Loucy (cell line): Measurements from ENCODE around the gene KCNQ4.

ENCODE experiments used
- H2AFZ ChIP-seq: fragments of 200-600 bp; sonication (generic); 2 replicates; pipeline ENCODE4 v1.6.0; 2016; ENCODE audit warnings: antibody characterized with exemption, mild to moderate bottlenecking, low read length, moderate library complexity
- H3F3A ChIP-seq: fragments of 200-600 bp; 2 replicates; pipeline ENCODE4 v1.6.0; 2016; ENCODE audit warnings: antibody characterized with exemption, low read depth, mild to moderate bottlenecking
- H3K27me3 ChIP-seq: fragments of 200-600 bp; sonication (generic); 2 replicates; pipeline ENCODE4 v1.6.1; 2014; ENCODE audit warnings: low read length, mild to moderate bottlenecking; ENCODE audit not compliant: insufficient read depth, poor library complexity, severe bottlenecking
- H3K36me3 ChIP-seq: fragments of 200-600 bp; sonication (generic); 2 replicates; pipeline ENCODE4 v1.6.1; 2016; ENCODE audit warnings: low read length; ENCODE audit not compliant: insufficient read depth
- H3K4me1 ChIP-seq: fragments of 200-600 bp; sonication (generic); 2 replicates; pipeline ENCODE4 v1.5.1; 2014; ENCODE audit warnings: low read length, mild to moderate bottlenecking; ENCODE audit not compliant: insufficient read depth, poor library complexity, severe bottlenecking
- H3K4me2 ChIP-seq: fragments of 200-600 bp; sonication (generic); 2 replicates; pipeline ENCODE4 v1.6.0; 2014; ENCODE audit warnings: antibody characterized with exemption, low read length, low read depth, mild to moderate bottlenecking; ENCODE audit not compliant: poor library complexity, severe bottlenecking
- H3K4me3 ChIP-seq: fragments of 200-600 bp; sonication (generic); 2 replicates; pipeline ENCODE4 v1.5.1; 2014; ENCODE audit warnings: low read length, mild to moderate bottlenecking, mixed read lengths; ENCODE audit not compliant: poor library complexity, severe bottlenecking
- H3K79me2 ChIP-seq: fragments of 200-600 bp; sonication (generic); 2 replicates; pipeline ENCODE4 v1.6.1; 2014; ENCODE audit warnings: low read length; ENCODE audit not compliant: insufficient read depth
- H3K9ac ChIP-seq: fragments of 200-600 bp; sonication (generic); 2 replicates; pipeline ENCODE4 v1.6.0; 2014; ENCODE audit warnings: mild to moderate bottlenecking, low read depth, low read length, moderate library complexity; ENCODE audit not compliant: poor library complexity, severe bottlenecking
- H3K9me2 ChIP-seq: fragments of 200-600 bp; sonication (generic); replicated peaks from 2 replicates; pipeline ENCODE4 v1.6.1; 2016; ENCODE audit warnings: low read depth, low read length, mixed read lengths
- H3K9me3 ChIP-seq: fragments of 200-600 bp; sonication (generic); 2 replicates; pipeline ENCODE4 v1.6.1; 2014; ENCODE audit warnings: mild to moderate bottlenecking, antibody characterized with exemption, low read length, low read depth; ENCODE audit not compliant: insufficient read depth
- H4K20me1 ChIP-seq: fragments of 200-600 bp; sonication (generic); 2 replicates; pipeline ENCODE4 v1.6.0; 2014; ENCODE audit warnings: antibody characterized with exemption, low read length, mild to moderate bottlenecking; ENCODE audit not compliant: insufficient read depth, poor library complexity, severe bottlenecking
- CTCF ChIP-seq: fragments of 200-600 bp; sonication (generic); conservative IDR thresholded peaks from 2 replicates; pipeline ENCODE4 v1.5.1; 2014; ENCODE audit warnings: mild to moderate bottlenecking, antibody characterized with exemption, low read length
- EZH2phosphoT487 ChIP-seq: fragments of 200-600 bp; IDR thresholded peaks from 2 replicates; pipeline ENCODE4 v1.6.1; 2018; ENCODE audit warnings: antibody characterized with exemption, mild to moderate bottlenecking, moderate library complexity, borderline replicate concordance

Gene KCNQ4

GRCh38 chr1:40862008-40862863 is 78.6 kb downstream of the KCNQ4 start, which contains the start of gene CITED4:
Gene CITED4, minus strand, starts transcription at chr1:40862363. Its CDS starts 236 bp downstream, at chr1:40862127.
- H3K79me2 ChIP-seq: no peaks in the 10 kb centered on the region
- H3K9ac ChIP-seq: no peak within 1 kb of the TSS
- H3K4me2 ChIP-seq: no peak within 1 kb of the TSS
- H3K27me3 ChIP-seq: no peaks in the 10 kb centered on the region
- no peaks in the 10 kb centered on the region for H3F3A ChIP-seq
- H4K20me1 ChIP-seq: no peaks in the 10 kb centered on the region
- TF ChIP-seq EZH2phosphoT487 (no peak), CTCF (no peak)
- no peaks in the 10 kb centered on the region for H3K9me2 ChIP-seq
- no peaks in the 10 kb centered on the region for H3K36me3 ChIP-seq
- H3K4me1 ChIP-seq: no peaks in the 10 kb centered on the region
- no peak within 1 kb of the TSS for H3K4me3 ChIP-seq
- H2AFZ ChIP-seq: no peak within 1 kb of the TSS
- no peaks in the 10 kb centered on the region for H3K9me3 ChIP-seq

- H4K20me1 ChIP-seq: no peaks in the 10 kb centered on the region
- H2AFZ ChIP-seq: no peak overlapping the region
- no peaks in the 10 kb centered on the region for H3K36me3 ChIP-seq
- H3F3A ChIP-seq: no peaks in the 10 kb centered on the region
- no peak overlapping the region for H3K4me3 ChIP-seq
- H3K79me2 ChIP-seq: no peaks in the 10 kb centered on the region
- H3K27me3 ChIP-seq: no peaks in the 10 kb centered on the region
- no peaks in the 10 kb centered on the region for H3K9me2 ChIP-seq
- peaks cover 2% of the 10 kb centered on the region for H3K4me1 ChIP-seq
- H3K4me2 ChIP-seq: no peak overlapping the region
- H3K9me3 ChIP-seq: no peaks in the 10 kb centered on the region
- TF ChIP-seq EZH2phosphoT487: no peak
- no peak for TF ChIP-seq CTCF
- no peak overlapping the region for H3K9ac ChIP-seq
Measured at GRCh38 chr1:40868051-40868723, 84.6 kb downstream of the KCNQ4 start.

GRCh38 chr1:40870135-40870728 is 86.6 kb downstream of the KCNQ4 start:
- H3K4me3 ChIP-seq: no peak overlapping the region
- no peak overlapping the region for H2AFZ ChIP-seq
- H3K79me2 ChIP-seq: no peaks in the 10 kb centered on the region
- peaks cover 18% of the 10 kb centered on the region for H3K4me1 ChIP-seq
- no peaks in the 10 kb centered on the region for H3K9me2 ChIP-seq
- no peaks in the 10 kb centered on the region for H4K20me1 ChIP-seq
- no peak overlapping the region for H3K4me2 ChIP-seq
- no peaks in the 10 kb centered on the region for H3K9me3 ChIP-seq
- TF ChIP-seq CTCF: no peak
- TF ChIP-seq EZH2phosphoT487: no peak
- H3K36me3 ChIP-seq: no peaks in the 10 kb centered on the region
- H3F3A ChIP-seq: no peaks in the 10 kb centered on the region
- no peak overlapping the region for H3K9ac ChIP-seq
- no peaks in the 10 kb centered on the region for H3K27me3 ChIP-seq
